NCI-H2029 (cell line): ENCODE data around the gene GNPTG.
A peak's percentile ranks its signal among the peaks of the same experiment; 100 is the strongest.
"Not testable (repeated sequence)": the region's sequence is repeated elsewhere in the genome, so short reads cannot be mapped to it uniquely, and the experiment has no call there.

Source experiments
- DNase-seq: peaks from one replicate; lab custom pipeline; 2025; lab: John Stamatoyannopoulos, UW

Gene GNPTG

DNA sequence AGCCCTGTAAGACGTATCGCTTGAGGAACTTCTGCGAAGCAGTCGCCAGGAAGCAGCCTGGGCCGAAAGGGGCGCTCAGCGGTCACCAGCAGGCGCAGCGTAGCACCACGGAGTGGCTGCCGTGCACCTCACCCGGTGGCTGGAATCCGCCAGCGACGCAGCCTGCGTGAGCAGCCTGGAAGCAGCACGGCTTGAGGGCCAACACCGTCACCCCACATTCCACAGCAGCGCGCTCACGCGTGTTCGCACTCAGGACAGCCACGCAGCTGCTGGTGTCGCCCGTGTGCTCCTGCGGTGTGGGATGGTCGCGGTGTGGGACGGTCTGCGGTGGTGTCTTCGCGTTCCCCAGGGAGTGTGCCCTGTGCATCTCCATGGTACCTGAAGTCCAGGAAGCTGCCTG lies 32.7 kb upstream of the GNPTG start:
- no peak for DNase-seq

DNA sequence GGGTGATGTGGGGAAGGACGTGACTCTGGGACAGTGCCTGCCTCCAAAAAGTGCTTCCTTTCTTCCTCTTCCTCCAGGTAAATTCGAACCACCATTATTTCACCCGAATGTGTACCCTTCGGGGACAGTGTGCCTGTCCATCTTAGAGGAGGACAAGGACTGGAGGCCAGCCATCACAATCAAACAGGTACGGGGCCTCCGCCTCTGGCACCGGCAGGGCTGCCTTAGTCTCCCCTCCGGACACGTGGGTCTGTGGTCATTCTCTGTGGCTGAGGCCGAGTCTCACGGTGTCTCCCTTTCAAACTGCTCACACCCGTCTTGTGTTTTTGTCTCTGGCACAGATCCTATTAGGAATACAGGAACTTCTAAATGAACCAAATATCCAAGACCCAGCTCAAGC lies 31.6 kb upstream of the GNPTG start:
- DNase-seq, result no peak

DNA sequence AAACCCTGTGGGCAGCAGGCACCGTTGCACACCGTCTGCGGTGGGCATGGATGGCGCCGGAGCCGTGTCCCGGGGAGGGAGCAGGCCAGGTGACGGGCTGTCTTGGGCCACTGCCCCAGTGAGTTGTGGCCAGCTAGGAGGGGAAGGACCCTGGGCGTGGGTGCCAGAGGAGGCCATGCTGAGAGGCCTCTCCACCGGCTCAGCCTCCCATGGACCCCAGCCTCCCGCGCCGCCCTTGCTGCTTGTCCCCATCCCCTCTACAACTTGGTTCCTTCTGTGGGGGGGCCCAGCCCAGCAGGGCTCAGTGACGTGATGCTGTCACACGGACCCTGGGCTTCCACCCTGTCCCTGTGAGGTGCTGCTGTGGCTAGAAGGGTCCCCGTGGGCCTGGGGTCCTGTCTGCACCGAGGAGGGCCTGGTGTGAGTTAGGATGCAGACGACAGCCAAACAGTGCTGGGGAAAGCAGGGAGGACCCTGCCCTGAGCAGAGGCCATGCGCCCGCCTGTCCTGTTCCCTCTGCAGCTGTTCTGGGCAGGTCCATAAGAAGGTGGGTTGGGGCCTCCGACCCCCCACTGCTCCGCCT lies 31.0 kb upstream of the GNPTG start:
- DNase-seq, result no peak

DNA sequence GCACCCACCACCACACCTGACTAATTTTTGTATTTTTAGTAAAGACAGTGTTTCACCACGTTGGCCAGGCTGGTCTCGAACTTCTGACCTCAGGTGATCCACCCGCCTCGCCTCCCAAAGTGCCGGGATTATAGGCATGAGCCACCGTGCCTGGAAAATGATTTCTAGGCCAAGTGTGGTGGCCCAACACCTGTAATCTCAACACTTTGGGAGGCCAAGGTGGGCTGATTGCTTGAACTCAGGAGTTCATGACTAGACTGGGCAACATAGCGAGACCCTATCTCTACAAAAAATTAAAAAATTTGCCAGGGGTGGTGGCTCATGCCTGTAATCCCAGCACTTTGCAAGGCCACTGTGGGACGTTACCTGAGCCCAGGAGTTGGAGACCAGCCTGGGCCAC lies 29.3 kb upstream of the GNPTG start:
- no peak for DNase-seq

DNA sequence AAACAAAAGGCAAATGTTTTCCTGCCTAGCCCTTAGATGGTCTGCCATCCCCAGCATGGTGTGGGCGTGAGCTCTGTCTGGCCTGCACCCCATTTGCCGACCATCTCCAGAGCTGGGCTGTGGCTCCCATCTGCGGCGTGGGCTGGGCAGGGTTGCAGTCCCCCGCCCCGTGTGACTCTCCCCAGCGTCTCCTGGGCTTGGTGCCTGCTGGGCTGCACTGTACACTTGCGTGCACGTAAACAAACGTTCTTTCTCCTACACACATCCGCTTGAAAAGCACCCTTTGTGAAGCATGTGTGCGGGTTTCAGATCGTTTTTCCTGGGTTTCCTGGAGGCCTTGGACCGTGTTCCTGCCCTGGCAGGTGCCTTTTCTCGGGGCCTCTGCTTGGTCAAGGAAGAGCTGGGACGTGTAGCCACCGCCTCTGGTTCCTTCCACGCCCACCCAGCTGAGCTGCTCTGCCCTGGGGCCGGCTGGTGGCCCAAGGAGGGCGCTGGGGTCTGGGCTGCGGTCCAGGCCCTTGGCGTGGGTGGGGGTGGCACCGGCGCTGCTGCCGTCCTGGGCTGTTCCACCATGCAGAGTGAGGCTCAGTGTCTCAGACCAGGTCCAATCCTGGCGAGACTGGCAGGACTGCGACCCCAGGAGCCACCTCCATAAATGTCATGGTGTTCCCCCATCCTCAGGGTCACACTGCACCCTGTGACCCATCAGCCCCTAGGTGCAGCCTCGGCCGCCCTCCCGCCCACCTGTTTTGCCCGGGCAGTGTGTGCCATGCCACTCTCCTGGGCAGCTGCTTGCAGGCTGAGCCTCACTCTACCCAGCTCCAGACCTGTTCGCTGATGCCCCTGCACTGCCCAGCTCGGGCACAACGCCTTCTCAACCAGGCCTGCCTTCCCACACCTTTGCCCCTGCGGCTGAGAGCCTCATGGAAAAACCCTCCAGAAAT lies 28.2 kb upstream of the GNPTG start:
- peak; percentile 66 for DNase-seq

DNA sequence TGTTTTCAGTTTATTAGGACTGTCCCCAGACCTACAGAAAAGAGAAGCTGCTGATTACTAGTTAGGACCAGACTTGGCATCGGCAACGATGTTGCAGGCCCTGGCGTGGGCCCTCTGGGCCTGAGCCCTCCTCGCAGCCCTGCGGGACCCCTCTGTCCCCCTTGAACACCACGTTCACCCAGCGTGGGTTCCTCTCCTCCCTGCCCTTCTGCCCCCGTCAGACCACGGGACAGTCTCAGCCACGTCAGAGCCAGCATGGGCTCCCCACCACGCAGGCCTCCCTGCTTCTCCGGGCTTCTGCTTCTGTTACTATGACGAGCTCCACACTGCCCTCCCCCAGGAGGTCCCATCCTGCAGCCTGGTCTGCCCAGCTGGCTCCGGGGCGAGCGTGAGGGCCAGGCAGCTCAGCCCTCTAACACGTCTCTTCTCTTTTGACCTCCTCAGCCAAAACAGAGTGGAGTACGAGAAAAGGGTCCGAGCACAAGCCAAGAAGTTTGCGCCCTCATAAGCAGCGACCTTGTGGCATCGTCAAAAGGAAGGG lies 27.4 kb upstream of the GNPTG start:
- no peak for DNase-seq

DNA sequence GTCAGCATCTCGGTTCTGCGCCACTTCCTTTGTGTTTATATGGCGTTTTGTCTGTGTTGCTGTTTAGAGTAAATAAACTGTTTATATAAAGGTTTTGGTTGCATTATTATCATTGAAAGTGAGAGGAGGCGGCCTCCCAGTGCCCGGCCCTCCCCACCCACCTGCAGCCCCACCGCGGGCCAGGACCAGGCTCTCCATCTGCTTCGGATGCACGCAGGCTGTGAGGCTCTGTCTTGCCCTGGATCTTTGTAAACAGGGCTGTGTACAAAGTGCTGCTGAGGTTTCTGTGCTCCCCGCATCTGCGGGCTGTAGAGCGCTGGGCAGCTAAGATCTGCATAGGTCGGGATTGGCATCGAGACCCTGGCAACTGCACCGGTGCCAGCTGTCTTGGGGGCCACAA lies 26.5 kb upstream of the GNPTG start:
- no peak for DNase-seq

DNA sequence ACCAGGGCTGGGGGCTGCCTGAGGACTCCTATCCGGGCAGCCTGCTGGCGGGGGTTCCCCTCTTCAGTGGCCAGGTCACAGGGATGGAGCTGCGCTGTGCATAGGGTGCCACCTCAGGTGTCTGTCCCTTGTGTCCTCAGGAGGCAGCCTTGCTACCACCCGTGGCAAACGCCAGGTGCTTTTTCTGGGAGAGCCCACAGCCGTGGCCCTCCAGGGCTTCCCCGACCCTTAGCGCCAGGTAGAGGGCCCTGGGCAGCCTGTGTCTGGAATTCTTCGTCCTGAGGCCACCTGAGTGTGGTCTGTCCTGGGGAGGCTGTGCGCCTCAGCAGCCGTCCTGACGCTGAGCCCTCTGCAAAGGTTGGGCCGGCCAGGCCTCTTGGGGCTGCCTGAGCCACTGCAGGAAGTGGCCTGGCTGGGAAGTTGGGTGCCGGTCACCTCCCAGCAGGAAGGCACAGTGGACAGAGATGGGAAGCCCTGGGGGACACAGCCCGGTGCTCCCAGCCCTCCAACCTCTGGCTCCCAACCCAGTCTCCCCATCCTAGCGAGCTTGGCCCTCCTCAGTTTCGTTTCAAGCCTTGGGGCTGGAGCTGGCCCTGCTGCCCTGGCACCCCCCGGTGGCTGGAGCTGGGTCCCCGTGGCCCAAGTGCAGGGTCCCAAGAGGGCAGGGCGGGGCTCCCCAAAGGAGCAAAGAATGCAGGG lies 25.9 kb upstream of the GNPTG start:
- no peak for DNase-seq

DNA sequence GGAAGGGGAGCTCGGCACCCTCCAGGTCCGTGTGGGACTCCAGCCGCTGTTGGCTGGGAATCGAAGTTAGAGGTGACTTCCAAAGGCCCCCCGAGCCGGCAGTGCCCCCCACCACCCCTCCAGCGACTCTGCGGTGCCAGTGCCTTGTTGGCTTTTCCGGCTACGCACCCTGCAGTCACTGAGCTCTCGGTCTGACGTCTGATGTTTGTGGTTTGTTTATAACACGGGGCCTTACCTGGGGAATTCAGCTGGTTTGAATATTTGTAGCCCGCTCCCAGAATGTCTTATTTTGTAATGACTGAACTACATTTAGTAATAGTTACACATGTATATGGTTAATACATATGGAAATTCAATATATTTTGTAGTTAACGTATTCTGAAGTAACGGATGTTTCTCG lies 25.3 kb upstream of the GNPTG start:
- no peak for DNase-seq

DNA sequence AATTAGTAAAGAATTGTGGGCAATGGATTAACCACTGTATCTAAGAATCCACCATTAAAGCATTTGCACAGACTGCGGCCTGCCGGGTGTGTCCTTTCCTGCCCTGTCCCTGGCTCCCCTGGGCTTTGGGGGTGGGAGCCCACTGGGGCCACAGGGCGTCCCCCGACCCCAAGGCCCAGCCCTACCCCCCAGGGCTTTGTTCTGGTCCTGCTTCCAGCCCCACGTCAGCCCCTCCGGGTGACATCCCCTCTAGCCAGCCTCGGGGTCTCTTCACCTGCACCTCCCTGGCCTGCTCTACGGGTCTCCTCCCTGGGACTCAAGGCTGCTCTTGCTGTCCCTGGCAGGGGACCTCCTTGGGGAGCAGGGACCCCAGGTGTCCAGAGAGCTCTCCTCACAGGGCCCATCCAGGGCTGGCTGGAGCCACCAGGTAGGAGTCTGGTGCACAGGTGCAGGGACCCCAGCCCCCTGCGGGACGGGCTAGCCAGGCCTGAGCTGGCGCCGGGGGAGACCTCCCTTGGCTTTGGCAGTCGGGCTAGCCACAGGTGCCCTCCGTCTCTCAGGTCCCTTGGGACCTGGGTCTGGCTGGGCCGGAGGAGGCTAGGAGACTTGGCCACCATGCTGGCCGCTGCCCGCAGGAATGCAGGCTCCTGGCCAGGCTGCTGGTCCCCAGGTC lies 24.6 kb upstream of the GNPTG start:
- no peak for DNase-seq

DNA sequence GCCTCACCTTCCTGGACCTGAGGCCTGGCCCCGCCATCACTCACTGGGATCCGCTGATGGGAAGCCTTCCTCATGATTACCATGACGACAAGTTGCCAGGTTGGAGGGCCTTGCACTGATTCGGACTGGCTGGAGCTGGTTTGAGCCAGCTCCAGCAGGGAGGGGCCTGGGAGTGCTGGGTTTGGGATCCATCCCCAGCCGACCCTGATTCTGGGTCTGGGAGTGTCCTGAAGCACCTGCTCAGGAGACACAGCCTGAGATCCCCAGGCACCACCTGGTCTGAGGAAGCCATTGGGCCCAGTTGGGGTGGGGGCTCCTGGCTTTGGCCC lies 24.1 kb upstream of the GNPTG start:
- DNase-seq, result no peak

DNA sequence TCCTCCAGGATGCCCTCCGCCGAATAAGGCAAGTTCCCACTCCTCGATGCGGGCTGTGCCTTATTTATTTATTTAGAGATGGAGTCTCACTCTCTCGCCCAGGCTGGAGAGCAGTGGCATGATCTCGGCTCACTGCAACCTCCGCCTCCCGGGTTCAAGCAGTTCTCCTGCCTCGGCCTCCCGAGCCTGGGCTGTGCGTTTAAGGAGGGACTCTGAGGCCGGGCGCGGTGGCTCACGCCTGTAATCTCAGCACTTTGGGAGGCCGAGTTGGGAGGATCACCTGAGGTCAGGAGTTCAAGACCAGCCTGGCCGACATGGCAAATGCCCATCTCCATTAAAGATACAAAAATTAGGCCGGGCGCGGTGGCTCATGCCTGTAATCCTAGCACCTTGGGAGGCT lies 23.6 kb upstream of the GNPTG start:
- not testable (repeated sequence) for DNase-seq

DNA sequence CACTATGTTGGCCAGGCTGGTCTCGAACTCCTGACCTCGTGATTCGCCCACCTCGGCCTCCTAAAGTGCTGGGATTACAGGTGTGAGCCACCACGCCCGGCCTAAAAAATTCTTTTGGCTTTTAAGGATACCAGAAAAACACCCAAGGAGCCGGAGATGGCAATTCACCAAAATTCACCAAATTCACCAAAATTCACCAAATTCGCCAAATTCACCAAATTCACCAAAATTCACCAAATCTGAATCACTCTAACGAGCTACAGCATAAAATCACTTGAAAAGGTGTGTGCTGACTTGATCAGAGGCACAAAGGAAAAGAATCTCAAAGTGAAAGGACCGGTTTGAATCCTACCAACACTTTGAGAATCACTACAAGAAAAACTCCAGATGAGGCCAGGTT lies 22.8 kb upstream of the GNPTG start:
- not testable (repeated sequence) for DNase-seq

DNA sequence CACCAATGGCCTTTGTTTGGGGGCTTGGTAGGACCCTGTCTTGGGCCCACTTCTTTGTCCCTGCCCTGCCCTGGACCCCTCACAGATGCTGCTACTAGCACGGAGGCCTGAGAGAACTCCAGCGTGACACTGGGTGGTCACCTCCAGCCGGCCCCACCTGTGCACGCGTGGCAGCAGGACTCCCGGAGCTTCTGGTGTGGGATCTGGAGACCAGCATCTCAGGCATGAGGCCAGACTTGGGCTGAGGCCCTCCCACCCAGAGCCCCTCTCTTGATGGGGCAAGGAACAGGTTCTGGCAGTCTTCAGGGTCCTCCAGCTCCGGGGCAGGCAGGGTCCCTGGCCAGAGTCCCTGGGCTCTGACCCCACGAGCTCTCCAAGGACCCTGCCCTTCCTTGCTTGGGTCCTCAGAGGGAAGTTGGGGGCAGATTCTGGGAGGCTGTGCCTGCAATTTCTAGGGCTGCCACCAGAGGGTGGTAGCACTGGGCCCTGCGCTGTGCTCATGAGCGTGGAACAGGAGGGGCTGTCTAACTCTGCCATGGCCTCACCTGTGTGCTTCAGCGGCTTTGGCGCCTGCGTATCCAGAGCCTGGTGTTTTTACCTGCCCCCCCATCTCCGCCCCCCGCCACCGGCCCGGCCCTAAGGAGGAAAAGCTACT lies 21.3 kb upstream of the GNPTG start:
- no peak for DNase-seq

DNA sequence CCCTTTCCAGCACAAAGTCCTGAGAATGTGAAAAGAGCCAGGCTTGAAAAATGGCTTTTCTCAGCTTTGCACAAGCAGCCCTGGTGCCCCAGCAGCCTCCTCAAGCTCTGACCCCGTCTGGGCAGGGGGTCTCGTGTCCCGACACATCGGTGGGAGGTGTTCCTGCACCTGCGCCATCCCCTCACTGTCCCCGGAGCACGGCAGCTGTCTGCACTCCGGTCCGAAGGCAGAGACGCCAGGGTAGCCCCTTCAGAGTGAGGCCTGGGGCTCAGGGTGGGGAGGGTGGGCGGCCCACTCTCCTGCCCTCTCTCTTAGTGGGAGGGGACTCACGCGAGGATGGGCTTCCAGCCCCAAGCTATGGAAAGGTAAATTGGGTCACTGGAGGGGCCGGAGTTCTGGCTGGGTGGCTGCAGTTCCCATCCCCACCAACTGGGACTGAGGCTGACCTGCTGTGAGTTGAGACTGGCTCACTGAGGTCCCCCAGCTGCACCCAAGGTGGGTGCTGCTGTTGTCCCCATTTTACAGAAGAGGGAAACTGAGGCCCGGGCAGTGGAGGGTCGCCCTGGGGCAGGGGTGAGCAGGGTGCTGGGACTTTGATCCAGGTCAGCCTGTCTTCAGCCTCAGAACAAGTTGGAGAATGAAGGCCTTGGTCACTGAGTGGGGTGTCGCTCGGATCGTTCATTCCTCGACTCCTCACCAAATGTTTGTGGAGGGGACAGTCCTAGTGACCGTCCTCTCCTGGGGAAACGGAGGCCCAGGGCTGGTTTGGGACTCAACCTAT lies 20.6 kb upstream of the GNPTG start:
- no peak for DNase-seq

DNA sequence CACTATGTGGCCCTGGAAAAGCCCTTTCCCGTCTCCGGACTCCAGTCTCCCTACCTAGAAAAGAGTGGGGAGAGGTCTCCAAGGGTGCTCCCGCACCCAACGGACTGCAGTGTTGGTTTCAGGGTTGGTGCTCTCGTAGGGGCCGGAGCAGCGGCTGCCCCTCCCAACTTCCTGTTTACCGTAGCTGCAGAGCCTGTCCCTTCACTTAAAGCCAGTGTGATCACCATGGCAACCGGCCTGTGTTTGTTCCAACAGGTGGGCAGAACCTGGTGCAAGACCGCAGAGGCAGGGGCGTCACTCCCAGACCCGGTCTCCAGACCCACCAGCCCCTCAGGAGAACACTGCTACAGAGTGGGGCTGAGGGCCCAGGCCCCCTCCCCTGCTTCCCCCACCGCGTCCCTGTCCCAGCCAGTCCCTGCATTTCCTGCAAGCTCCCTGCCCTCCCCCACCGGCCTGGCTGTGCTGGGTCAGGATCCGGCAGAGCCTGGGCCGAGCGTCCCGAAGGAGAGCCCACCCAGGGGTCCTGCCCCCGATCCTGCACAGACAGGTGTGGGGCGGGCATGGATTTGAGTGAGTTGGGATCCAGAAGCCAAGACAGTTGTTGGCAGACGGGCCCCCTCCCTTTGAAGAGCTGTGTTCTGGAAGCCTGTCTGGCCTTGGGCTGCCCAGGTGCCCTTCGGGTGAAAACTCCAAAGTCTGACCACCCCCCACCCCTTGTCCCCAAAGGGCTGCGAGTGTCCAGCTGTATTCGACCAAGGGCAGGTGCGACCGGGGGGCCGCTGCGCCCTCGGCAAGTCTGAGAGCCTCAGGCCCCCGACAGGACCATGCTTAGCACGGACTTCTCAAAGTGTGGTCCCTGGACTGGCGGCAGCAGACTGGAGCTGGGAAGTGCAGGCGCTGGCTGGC lies 19.8 kb upstream of the GNPTG start:
- peak; percentile 91 for DNase-seq

DNA sequence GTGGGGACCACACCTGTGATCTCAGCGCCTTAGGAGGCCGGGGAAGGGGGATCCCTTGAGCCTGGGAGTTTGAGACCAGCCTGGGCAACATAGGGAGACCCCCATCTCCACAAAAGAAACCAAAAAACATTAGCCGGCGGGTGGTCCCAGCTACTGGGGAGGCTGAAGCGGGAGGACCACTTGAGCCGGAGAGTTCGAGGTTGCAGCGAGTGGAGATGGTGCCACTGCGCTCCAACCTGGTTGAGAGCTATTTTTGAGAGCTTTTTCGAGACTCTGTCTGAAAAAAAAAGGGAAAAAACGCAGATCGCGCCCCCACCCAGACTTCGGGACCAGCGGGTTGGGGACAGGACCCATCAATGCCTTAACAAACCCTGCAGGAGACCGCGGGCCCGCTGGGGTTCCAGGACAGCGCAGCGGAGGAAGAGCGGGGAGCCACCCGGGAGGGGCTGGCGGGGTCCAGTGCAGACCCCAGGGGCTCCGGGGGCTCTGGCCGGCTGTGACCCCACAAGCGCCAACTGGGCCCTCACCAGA lies 19.0 kb upstream of the GNPTG start:
- DNase-seq, result no peak

DNA sequence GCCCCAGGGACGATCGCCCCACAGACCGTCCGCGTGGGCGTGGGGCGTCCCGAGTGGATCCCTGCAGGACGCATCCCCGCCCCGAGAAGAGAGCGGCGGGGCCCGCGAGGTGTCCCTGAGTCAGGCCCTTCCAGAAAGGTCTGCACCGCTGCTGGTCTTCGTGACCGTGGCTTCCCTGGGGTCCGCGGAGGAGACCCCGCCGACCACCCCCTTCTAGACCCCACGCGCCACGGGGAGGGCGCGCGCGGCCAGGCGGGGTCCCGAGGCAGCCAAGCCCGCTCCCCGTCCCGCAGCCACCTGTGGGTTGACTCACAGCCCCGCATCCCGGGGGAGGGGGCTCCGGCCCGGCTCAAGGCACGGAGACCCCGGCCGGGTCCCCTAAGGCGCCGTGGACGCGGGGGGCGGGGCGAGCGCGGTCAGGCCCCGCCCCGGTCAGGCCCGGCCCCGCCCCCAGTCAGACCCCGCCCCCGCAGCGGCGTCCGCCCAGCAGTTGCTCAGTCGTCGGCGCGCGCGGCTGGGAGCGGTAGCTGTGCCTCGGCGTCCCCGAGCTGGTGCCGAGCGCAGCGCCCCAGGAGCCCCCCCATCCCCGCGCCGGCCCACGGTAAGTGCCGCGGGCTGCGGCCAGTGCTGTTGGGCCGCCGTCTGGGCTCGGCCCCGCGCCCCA lies 18.4 kb upstream of the GNPTG start, which contains the start of gene BAIAP3:
Gene BAIAP3, plus strand, starts transcription at position 497 of the 664 bp plus-strand sequence. CDS start 4,905 bp downstream, outside the sequence.
- peak; percentile 39 for DNase-seq
